ENCODE data around the gene ROR1.

- TF ChIP-seq, protein P1, sequence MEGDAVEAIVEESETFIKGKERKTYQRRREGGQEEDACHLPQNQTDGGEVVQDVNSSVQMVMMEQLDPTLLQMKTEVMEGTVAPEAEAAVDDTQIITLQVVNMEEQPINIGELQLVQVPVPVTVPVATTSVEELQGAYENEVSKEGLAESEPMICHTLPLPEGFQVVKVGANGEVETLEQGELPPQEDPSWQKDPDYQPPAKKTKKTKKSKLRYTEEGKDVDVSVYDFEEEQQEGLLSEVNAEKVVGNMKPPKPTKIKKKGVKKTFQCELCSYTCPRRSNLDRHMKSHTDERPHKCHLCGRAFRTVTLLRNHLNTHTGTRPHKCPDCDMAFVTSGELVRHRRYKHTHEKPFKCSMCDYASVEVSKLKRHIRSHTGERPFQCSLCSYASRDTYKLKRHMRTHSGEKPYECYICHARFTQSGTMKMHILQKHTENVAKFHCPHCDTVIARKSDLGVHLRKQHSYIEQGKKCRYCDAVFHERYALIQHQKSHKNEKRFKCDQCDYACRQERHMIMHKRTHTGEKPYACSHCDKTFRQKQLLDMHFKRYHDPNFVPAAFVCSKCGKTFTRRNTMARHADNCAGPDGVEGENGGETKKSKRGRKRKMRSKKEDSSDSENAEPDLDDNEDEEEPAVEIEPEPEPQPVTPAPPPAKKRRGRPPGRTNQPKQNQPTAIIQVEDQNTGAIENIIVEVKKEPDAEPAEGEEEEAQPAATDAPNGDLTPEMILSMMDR (IDR thresholded peaks at IDR 0.05) = no peak
- no peak for TF ChIP-seq POLR2A (IDR thresholded peaks at IDR 0.05)
Measured at GRCh38 chr1:63819795-63820194, 46.0 kb downstream of the ROR1 start.

All from right lobe of liver (tissue), 4 donors.